Thyroid gland (tissue), 4 donors: ENCODE measurements around the gene FADS1. TPM values are rescaled to one million over a fixed set of nuclear protein-coding genes. Genes with fewer than 3 reads are reported as not detected.

Experiments used
- DNase-seq, 2 donors: peaks; one replicate each; pipeline ENCODE4 v3.0.0-alpha.2; 2019
- H3K27ac ChIP-seq, 3 donors: fragments of 200-600 bp; sonication (generic); 1 replicate in 2 of 3; 2 replicates in 1 of 3; pipeline ENCODE4 v1.5.1; 2016 to 2019; ENCODE audit warnings: mild to moderate bottlenecking in 1 of 3, moderate library complexity in 1 of 3
- H3K27me3 ChIP-seq: fragments of 200-600 bp; sonication (generic); one replicate; pipeline ENCODE4 v1.5.1; 2019
- H3K36me3 ChIP-seq, 2 donors: fragments of 200-600 bp; sonication (generic); one replicate each; pipeline ENCODE4 v1.5.1; 2016 to 2019
- H3K4me1 ChIP-seq, 2 donors: fragments of 200-600 bp; sonication (generic); one replicate each; pipeline ENCODE4 v1.5.1; 2017 to 2019
- H3K4me3 ChIP-seq, 3 donors: fragments of 200-600 bp; sonication (generic); replicated peaks in 1 of 3; 1 replicate in 2 of 3; 2 replicates in 1 of 3; pipeline ENCODE4 v1.5.1; 2016; ENCODE audit warnings: mild to moderate bottlenecking in 1 of 3
- H3K9me3 ChIP-seq: fragments of 200-600 bp; sonication (generic); one replicate; pipeline ENCODE4 v1.5.1; 2017
- CTCF ChIP-seq, 6 experiments: fragments of 200-600 bp in 3 of 6; fragments of 450-650 bp in 3 of 6; sonication (generic) in 3 of 6; IDR thresholded peaks; one replicate each; pipeline ENCODE4 v1.5.1; 2016 to 2019; ENCODE audit warnings: antibody characterized with exemption in 6 of 6, mild to moderate bottlenecking in 2 of 6, inconsistent platforms in 1 of 6, moderate library complexity in 1 of 6
- POLR2A ChIP-seq, 2 donors: fragments of 450-650 bp; IDR thresholded peaks; one replicate each; pipeline ENCODE4 v1.6.1; 2017; ENCODE audit warnings: antibody characterized with exemption in 2 of 2, mild to moderate bottlenecking in 2 of 2, moderate library complexity in 1 of 2
- WGBS, 2 donors: methylation state at CpG; one replicate each; pipeline ENCODE4 v1.1.5; 2017; 5-methylcytosine and 5-hydroxymethylcytosine counted together
- intact Hi-C: fragments of 100-400 bp; cut with DNase I; formaldehyde crosslinking; loops from one replicate; pipeline ENCODE4 v1.15.1; 2023
- total RNA-seq, 4 donors: library from RNA; depleted of rRNA; stranded (reverse); fragments of >200 nt; gene quantifications; one replicate each; pipeline ENCODE4 v1.2.3, GENCODE V29; 2016

Gene FADS1
- total RNA-seq, 4 donors from 2014 or later, result 6.8 to 17.3 (median 13.9) TPM

- no peaks in the 10 kb centered on the region for H3K36me3 ChIP-seq
- intact Hi-C loops, result no loop called here
- no peaks in the 10 kb centered on the region for H3K27me3 ChIP-seq
- H3K4me1 ChIP-seq, result peaks cover 0 to 9% of the 10 kb centered on the region in 2 donors
- TF ChIP-seq POLR2A (IDR thresholded peaks at IDR 0.05), result no peak
- no peak for TF ChIP-seq CTCF (IDR thresholded peaks at IDR 0.05)
- H3K4me3 ChIP-seq, result no peak overlapping the region
- 96 to 97% methylated on average over 5 of the region's 5 CpGs for WGBS, 2 donors
- no peak for DNase-seq
- no peak overlapping the region for H3K27ac ChIP-seq
- H3K9me3 ChIP-seq, result no peaks in the 10 kb centered on the region
Observed at GRCh38 chr11:61811831-61812230, 5.0 kb downstream of the FADS1 start.

- no peaks in the 10 kb centered on the region for H3K36me3 ChIP-seq
Observed at GRCh38 chr11:61810671-61811175, 6.1 kb downstream of the FADS1 start.

GRCh38 chr11:61806785-61807184 is 10.0 kb downstream of the FADS1 start:
- no peak for DNase-seq
- Histone ChIP-seq H3K4me1 (no peaks in the 10 kb centered on the region), H3K27ac (no peak overlapping the region), H3K36me3 (no peaks in the 10 kb centered on the region), H3K27me3 (no peaks in the 10 kb centered on the region), H3K4me3 (no peak overlapping the region), H3K9me3 (no peaks in the 10 kb centered on the region)
- intact Hi-C loops, result loop anchor here (10.0 kb wide), 1 partner anchor 278 kb away; no protein-coding TSS in a partner anchor
- TF ChIP-seq CTCF (IDR thresholded peaks at IDR 0.05) (no peak), POLR2A (IDR thresholded peaks at IDR 0.05) (no peak)
- 91 to 93% methylated on average over 5 of the region's 5 CpGs for WGBS, 2 donors

More at GRCh38 chr11:61810671-61811175, 6.1 kb downstream of the FADS1 start:
- H3K27ac ChIP-seq, result no peak overlapping the region
- no peak for DNase-seq
- H3K27me3 ChIP-seq, result no peaks in the 10 kb centered on the region
- 95 to 97% methylated on average over 8 of the region's 8 CpGs for WGBS, 2 donors
- H3K4me3 ChIP-seq, result no peak overlapping the region
- H3K9me3 ChIP-seq, result no peaks in the 10 kb centered on the region
- intact Hi-C loops, result no loop called here
- H3K4me1 ChIP-seq, result peaks cover 0 to 2% of the 10 kb centered on the region in 2 donors
- TF ChIP-seq CTCF (IDR thresholded peaks at IDR 0.05), result no peak

GRCh38 chr11:61805146-61805545 is 11.7 kb downstream of the FADS1 start:
- intact Hi-C loops, result loop anchor here (10.0 kb wide), 1 partner anchor 280 kb away; no protein-coding TSS in a partner anchor
- H3K36me3 ChIP-seq, result no peaks in the 10 kb centered on the region
- DNase-seq, result no peak
- 100% methylated on average over 1 of the region's 1 CpG for WGBS, 2 donors
- H3K9me3 ChIP-seq, result no peaks in the 10 kb centered on the region
- no peaks in the 10 kb centered on the region for H3K4me1 ChIP-seq
- H3K27me3 ChIP-seq, result no peaks in the 10 kb centered on the region
- no peak overlapping the region for H3K4me3 ChIP-seq
- no peak for TF ChIP-seq CTCF (IDR thresholded peaks at IDR 0.05)
- no peak for TF ChIP-seq POLR2A (IDR thresholded peaks at IDR 0.05)
- no peak overlapping the region for H3K27ac ChIP-seq

- no peak for DNase-seq
- no peak overlapping the region for H3K4me3 ChIP-seq
- H3K27me3 ChIP-seq, result no peaks in the 10 kb centered on the region
- TF ChIP-seq CTCF (IDR thresholded peaks at IDR 0.05) (no peak), POLR2A (IDR thresholded peaks at IDR 0.05) (no peak)
- H3K36me3 ChIP-seq, result no peaks in the 10 kb centered on the region
- intact Hi-C loops, result loop anchor here (10.0 kb wide), 1 partner anchor 281 kb away; no protein-coding TSS in a partner anchor
- WGBS, 2 donors, result 74 to 80% methylated on average over 3 of the region's 3 CpGs
- no peak overlapping the region for H3K27ac ChIP-seq
- H3K9me3 ChIP-seq, result no peaks in the 10 kb centered on the region
- H3K4me1 ChIP-seq, result no peaks in the 10 kb centered on the region
Observed at GRCh38 chr11:61803889-61804647, 12.7 kb downstream of the FADS1 start.
